Colonic mucosa (tissue), 4 donors: ENCODE data around the gene OR51T1. TPM values are rescaled to one million over a fixed set of nuclear protein-coding genes. Genes with fewer than 3 reads are reported as not detected.

Experiments used
- DNase-seq: peaks from one replicate; pipeline ENCODE4 v3.0.0-alpha.2; 2020
- H3K27ac ChIP-seq: fragments of 200-600 bp; one replicate; pipeline ENCODE4 v1.8.0; 2021
- H3K27me3 ChIP-seq: fragments of 200-600 bp; one replicate; pipeline ENCODE4 v1.8.0; 2021
- H3K36me3 ChIP-seq: fragments of 200-600 bp; one replicate; pipeline ENCODE4 v1.8.0; 2021
- H3K4me1 ChIP-seq: fragments of 200-600 bp; one replicate; pipeline ENCODE4 v1.8.0; 2021; ENCODE audit warnings: mild to moderate bottlenecking
- H3K4me3 ChIP-seq: fragments of 200-600 bp; one replicate; pipeline ENCODE4 v1.8.0; 2021
- H3K9ac ChIP-seq, 2 donors: one replicate each; pipeline ENCODE4 v1.7.0; 2013; ENCODE audit warnings: control low read depth in 2 of 2, low read depth in 2 of 2, low read length in 2 of 2
- H3K9me3 ChIP-seq: fragments of 200-600 bp; one replicate; pipeline ENCODE4 v1.8.0; 2021
- intact Hi-C: fragments of 100-400 bp; cut with DNase I; formaldehyde crosslinking; loops from one replicate; pipeline ENCODE4 v1.14.1; 2022
- total RNA-seq, 2 donors: library from RNA; stranded (reverse); fragmentation: NEBNext Ultra II Directional in 1 of 2; extraction: Animal tissue kit (Norgen Biotek cat#: 25700) in 1 of 2; gene quantifications; one replicate each; pipeline ENCODE4 v1.2.1, GENCODE V29; 2021
- TF ChIP-seq, protein P1 (sequence below): fragments of 200-600 bp; IDR thresholded peaks from one replicate; pipeline ENCODE4 v1.8.0; 2022; ENCODE audit warnings: antibody characterized with exemption, mild to moderate bottlenecking
- donor health status: healthy.
- donor health status: DM: no; HTN: no; CAD: no.
- donor health status: DM: no; HTN: no; CAD: no.

The OR51T1 gene
- total RNA-seq, 2 donors from 2014 or later: not detected

DNA sequence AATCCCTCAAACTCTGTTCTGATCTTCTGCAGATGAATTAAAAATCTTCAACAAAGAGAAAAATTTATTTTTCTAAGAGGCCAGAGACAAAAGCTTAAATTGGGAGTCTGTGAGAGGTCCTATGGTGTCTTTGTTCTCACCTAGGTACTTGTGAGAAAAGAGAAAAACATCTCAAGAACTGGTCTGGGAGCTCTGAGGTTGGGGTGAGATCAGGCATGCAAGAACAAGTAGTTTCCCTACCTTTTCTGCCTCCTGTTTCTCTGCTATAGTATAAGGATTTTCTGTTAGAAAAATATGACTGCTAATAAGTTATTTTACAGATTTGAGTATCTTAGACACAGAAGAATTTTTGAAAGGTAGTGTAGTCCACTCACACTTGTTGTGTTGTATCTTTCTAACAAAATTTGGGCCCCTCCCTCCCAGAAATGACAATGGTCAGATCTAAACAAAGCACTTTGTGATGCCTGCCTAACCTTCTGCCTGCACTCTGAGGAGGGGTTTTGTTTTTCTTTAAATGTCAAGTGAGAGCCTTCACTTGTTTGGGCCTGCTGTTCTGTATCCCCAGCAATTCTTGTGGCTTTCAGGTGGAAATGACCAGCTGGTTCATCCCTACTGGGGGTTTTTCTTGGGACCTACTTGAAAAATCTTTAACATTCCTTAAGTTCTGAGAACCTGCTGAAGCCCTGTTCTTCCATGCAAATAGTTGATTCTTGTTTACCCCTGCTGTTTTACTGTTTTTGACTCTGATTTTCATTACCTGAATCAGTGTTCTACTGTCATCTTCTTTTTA is 19.1 kb upstream of the OR51T1 start:
- no peaks in the 10 kb centered on the region for H3K36me3 ChIP-seq
- no peak for DNase-seq
- no peaks in the 10 kb centered on the region for H3K4me1 ChIP-seq
- H3K9ac ChIP-seq: no peak overlapping the region
- TF ChIP-seq, protein P1, sequence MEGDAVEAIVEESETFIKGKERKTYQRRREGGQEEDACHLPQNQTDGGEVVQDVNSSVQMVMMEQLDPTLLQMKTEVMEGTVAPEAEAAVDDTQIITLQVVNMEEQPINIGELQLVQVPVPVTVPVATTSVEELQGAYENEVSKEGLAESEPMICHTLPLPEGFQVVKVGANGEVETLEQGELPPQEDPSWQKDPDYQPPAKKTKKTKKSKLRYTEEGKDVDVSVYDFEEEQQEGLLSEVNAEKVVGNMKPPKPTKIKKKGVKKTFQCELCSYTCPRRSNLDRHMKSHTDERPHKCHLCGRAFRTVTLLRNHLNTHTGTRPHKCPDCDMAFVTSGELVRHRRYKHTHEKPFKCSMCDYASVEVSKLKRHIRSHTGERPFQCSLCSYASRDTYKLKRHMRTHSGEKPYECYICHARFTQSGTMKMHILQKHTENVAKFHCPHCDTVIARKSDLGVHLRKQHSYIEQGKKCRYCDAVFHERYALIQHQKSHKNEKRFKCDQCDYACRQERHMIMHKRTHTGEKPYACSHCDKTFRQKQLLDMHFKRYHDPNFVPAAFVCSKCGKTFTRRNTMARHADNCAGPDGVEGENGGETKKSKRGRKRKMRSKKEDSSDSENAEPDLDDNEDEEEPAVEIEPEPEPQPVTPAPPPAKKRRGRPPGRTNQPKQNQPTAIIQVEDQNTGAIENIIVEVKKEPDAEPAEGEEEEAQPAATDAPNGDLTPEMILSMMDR: no peak
- H3K9me3 ChIP-seq: no peaks in the 10 kb centered on the region
- intact Hi-C loops: no loop called here
- no peaks in the 10 kb centered on the region for H3K27me3 ChIP-seq
- no peak overlapping the region for H3K27ac ChIP-seq
- no peak overlapping the region for H3K4me3 ChIP-seq

DNA sequence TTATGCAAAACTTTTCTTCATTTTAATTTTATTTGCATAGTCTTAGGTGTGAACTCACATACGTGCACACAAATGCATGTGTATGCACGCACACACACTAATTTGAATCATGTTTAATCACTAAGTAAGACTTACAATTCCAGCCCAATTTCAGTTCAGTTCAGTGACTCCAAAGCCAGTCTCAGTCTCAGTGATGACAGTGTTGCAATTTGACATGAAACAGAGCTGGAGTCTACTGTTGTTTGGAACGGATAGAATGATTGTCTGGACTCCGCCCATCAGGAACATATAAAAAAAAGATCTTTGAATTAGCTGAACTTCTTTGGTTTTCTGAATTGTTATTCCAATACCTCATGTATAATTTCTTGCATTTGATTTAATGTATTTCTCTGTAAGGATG is 17.8 kb upstream of the OR51T1 start:
- TF ChIP-seq, protein P1: no peak
- Histone ChIP-seq H3K4me1 (no peaks in the 10 kb centered on the region), H3K4me3 (no peak overlapping the region), H3K9ac (no peak overlapping the region), H3K9me3 (no peaks in the 10 kb centered on the region), H3K36me3 (no peaks in the 10 kb centered on the region), H3K27me3 (no peaks in the 10 kb centered on the region), H3K27ac (no peak overlapping the region)
- no peak for DNase-seq
- intact Hi-C loops: no loop called here

DNA sequence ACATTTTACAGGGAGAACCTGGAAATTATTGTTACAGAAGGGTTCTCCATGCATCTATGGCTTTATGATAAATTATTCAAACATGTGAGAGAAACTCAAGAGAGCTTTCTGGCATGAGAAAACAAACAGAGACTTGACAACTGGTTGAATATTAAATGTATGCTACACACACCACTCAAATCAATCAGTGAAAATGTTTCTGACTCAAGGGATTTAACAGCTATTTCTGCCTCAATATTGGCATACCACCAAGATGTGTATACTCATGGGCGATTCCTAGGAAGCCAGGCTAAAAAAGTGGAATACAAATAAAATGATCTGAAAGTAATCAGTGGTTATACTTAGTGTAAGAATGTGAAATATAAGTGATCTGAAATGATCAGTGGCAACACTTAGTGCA is 15.8 kb upstream of the OR51T1 start:
- H3K27me3 ChIP-seq: no peaks in the 10 kb centered on the region
- no peaks in the 10 kb centered on the region for H3K9me3 ChIP-seq
- no peak for DNase-seq
- H3K27ac ChIP-seq: no peak overlapping the region
- intact Hi-C loops: no loop called here
- H3K9ac ChIP-seq: no peak overlapping the region
- no peak overlapping the region for H3K4me3 ChIP-seq
- no peaks in the 10 kb centered on the region for H3K36me3 ChIP-seq
- H3K4me1 ChIP-seq: no peaks in the 10 kb centered on the region
- TF ChIP-seq, protein P1: no peak

DNA sequence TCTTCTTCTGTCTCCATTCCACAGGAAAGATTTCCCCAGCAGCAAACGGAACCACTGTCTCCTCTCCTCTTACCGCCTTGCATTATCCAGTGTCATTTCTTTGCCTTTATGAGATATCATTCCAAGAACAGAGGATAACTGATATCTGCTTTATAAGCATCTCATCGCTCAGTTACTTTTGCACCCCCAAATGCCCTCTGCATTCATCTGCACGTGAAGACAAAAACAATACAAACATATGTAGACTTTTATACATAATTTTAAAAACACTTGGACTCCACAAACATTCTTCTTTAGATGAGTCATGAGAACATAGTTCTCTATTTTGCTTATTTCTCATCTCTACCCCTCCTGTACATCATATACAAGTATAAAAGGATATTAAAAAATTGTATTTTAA is 512 bp upstream of the OR51T1 start:
- no peak overlapping the region for H3K9ac ChIP-seq
- no peaks in the 10 kb centered on the region for H3K27me3 ChIP-seq
- H3K4me3 ChIP-seq: no peak overlapping the region
- H3K27ac ChIP-seq: no peak overlapping the region
- intact Hi-C loops: no loop called here
- DNase-seq: no peak
- no peaks in the 10 kb centered on the region for H3K9me3 ChIP-seq
- no peaks in the 10 kb centered on the region for H3K36me3 ChIP-seq
- no peaks in the 10 kb centered on the region for H3K4me1 ChIP-seq
- TF ChIP-seq, protein P1: no peak

DNA sequence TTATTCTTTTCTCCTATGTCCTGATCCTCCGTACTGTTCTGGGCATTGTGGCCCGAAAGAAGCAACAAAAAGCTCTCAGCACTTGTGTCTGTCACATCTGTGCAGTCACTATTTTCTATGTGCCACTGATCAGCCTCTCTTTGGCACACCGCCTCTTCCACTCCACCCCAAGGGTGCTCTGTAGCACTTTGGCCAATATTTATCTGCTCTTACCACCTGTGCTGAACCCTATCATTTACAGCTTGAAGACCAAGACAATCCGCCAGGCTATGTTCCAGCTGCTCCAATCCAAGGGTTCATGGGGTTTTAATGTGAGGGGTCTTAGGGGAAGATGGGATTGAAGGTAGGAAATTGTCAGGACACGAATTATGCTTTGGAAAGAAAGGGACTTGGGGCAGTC is 843 bp downstream of the OR51T1 start:
- Histone ChIP-seq H3K27ac (no peak overlapping the region), H3K27me3 (no peaks in the 10 kb centered on the region), H3K9ac (no peak overlapping the region), H3K9me3 (no peaks in the 10 kb centered on the region), H3K36me3 (no peaks in the 10 kb centered on the region), H3K4me1 (no peaks in the 10 kb centered on the region), H3K4me3 (no peak overlapping the region)
- TF ChIP-seq, protein P1: no peak
- no peak for DNase-seq
- intact Hi-C loops: no loop called here
